Activated naive CD4-positive, alpha-beta T cell (primary cell): Measurements from ENCODE around the gene KNTC1.
"Not testable (repeated sequence)": the region's sequence is repeated elsewhere in the genome, so short reads cannot be mapped to it uniquely, and the experiment has no call there.

Experiments used
- DNase-seq, 4 experiments: peaks; one replicate each; lab custom pipeline; 2025; lab: John Stamatoyannopoulos, UW

The KNTC1 gene

GRCh38 chr12:122566816-122567215 is 39.8 kb downstream of the KNTC1 start:
- not testable (repeated sequence) for DNase-seq

GRCh38 chr12:122569288-122569687 is 42.2 kb downstream of the KNTC1 start:
- DNase-seq = no peak

- not testable (repeated sequence) for DNase-seq
These were observed 43.0 kb downstream of the KNTC1 start for GRCh38 chr12:122570006-122570405.

- no peak for DNase-seq
These were observed 44.8 kb downstream of the KNTC1 start for GRCh38 chr12:122571821-122572220.

GRCh38 chr12:122583294-122583693 is 56.2 kb downstream of the KNTC1 start:
- not testable (repeated sequence) for DNase-seq

- no peak for DNase-seq
These were observed 57.3 kb downstream of the KNTC1 start for GRCh38 chr12:122584177-122584863.

GRCh38 chr12:122590990-122591389 is 63.9 kb downstream of the KNTC1 start:
- DNase-seq = no peak

- not testable (repeated sequence) for DNase-seq
These were observed 64.9 kb downstream of the KNTC1 start for GRCh38 chr12:122591966-122592365.

- not testable (repeated sequence) for DNase-seq
These were observed 65.5 kb downstream of the KNTC1 start for GRCh38 chr12:122592543-122592942.

- DNase-seq = no peak
These were observed 66.9 kb downstream of the KNTC1 start for GRCh38 chr12:122593910-122594309.

- no peak for DNase-seq
These were observed 69.8 kb downstream of the KNTC1 start for GRCh38 chr12:122596838-122597237.

GRCh38 chr12:122602456-122602855 is 75.4 kb downstream of the KNTC1 start:
- no peak for DNase-seq

GRCh38 chr12:122604993-122605392 is 77.9 kb downstream of the KNTC1 start:
- no peak for DNase-seq

GRCh38 chr12:122609732-122610131 is 82.7 kb downstream of the KNTC1 start:
- DNase-seq = no peak

GRCh38 chr12:122610207-122610606 is 83.2 kb downstream of the KNTC1 start:
- DNase-seq = no peak

GRCh38 chr12:122610911-122611310 is 83.9 kb downstream of the KNTC1 start:
- no peak for DNase-seq

- no peak for DNase-seq
These were observed 87.8 kb downstream of the KNTC1 start for GRCh38 chr12:122614839-122615238.

GRCh38 chr12:122615780-122616179 is 88.7 kb downstream of the KNTC1 start:
- DNase-seq = no peak

GRCh38 chr12:122635471-122635870 is 108.4 kb downstream of the KNTC1 start:
- DNase-seq = no peak

GRCh38 chr12:122643207-122643805 is 116.3 kb downstream of the KNTC1 start:
- DNase-seq = no peak

GRCh38 chr12:122646517-122647217 is 119.6 kb downstream of the KNTC1 start:
- DNase-seq = no peak

GRCh38 chr12:122651520-122652224 is 124.6 kb downstream of the KNTC1 start:
- no peak for DNase-seq
